ENCODE measurements around the gene ABCF3. TPM values are rescaled to one million over a fixed set of nuclear protein-coding genes. Genes with fewer than 3 reads are reported as not detected.

Gene ABCF3
- 57.1 and 68.0 TPM in 2 replicates for total RNA-seq

GRCh38 chr3:184186184-184186901 lies at the start of gene ABCF3:
Gene ABCF3 (plus strand): TSS chr3:184186199. CDS start chr3:184186208, 9 bp downstream.

GRCh38 chr3:184154885-184155643 lies 30.9 kb upstream of the ABCF3 start, which contains the start of gene DVL3:
Gene DVL3 (plus strand): TSS chr3:184155377. CDS start chr3:184155636, 259 bp downstream.

DNA sequence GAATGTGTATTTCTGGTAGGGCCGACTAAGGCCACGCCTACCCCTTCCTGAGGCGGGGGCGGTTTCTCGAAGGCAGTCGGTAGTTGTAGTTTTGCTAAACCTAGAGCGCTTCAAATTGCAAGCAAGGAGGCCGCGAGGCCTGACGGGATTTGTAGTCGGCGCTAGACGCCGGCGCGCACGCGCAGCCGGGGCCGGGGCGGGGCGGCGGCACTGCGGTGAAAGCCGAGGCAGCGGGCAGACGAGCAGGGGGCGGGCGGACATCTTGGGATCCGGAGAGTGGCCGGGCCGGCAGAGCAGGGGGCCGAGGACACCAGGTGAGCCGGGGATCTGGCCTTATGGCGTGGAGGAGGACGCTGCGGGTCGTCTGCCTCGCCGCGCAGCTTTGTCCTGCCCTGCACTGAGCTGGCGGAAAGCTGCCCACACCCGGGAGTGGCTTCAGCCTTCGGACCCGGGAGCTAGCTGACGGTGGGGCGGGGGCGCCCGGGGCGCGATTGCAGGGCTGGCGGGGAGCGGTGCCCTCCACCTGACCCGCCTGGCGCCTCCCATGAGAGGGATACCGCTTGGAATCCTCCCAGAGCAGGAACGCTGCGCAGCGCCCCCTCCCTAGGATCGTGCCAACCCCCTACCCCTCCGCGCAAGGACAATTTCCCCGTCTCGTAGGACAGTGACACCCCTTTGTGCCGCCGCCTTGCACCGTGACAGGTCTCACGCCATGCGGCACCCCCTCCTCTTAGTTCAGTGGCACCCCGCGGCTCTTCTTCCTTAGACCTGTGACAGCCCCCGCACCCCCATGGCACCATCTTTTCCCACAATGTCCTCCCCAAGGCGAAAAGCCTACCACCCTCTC lies 11.1 kb upstream of the ABCF3 start, which contains the start of gene AP2M1:
TSS of gene AP2M1 (plus strand) at position 210 of the 847 bp plus-strand sequence. CDS start 2,139 bp downstream, outside the sequence.

DNA sequence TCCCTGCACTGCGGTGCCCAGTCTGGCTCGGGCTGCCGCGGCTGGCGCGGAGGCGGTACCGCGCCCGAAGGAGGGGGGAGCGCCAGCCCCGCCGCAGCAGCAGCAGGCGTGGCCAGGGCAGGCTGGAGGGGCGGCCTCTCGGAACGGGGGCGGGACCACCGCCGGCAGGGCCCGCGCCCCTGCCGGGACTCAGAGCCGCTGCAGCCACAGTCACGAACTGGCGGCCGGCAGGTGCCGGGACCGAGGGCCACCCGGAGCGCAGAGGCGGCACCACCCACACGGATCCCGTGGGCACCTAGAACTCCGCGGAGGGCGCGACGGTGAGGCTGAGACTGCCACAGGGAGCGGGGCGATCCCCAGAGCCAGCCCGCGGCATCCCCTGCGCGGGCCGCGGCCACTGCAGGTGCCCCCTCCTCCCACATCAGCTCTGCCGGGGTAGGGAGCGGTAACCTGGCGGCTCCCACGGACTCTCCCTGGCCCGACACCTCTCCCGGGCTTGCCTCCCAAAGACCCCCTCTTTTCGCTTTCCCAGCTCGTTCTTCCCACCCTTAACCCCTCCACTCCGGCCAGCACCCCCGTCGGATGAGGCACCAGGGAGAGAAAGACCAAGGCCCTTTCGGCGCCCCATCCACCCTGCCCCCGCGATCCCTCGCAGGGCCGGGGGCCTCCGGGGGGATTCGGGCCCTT lies 43.5 kb downstream of the ABCF3 start, which contains the start of gene VWA5B2:
TSS of gene VWA5B2 (plus strand) at position 192 of the 687 bp plus-strand sequence. CDS start 944 bp downstream, outside the sequence.

Other genes starting within 250 kb of the ABCF3 start
- 13.9 and 23.1 TPM in 2 replicates for gene ABCC5, start 168.3 kb upstream of the ABCF3 start, total RNA-seq
- gene HTR3D, start 154.5 kb upstream of the ABCF3 start, total RNA-seq: not detected in 2 replicates
- gene HTR3C, start 133.2 kb upstream of the ABCF3 start, total RNA-seq: not detected in 2 replicates
- gene HTR3E, start 89.1 kb upstream of the ABCF3 start, total RNA-seq: not detected in 2 replicates
- gene EIF2B5, start 50.8 kb upstream of the ABCF3 start, total RNA-seq: 29.9 and 32.8 TPM in 2 replicates
- gene DVL3, start 30.8 kb upstream of the ABCF3 start, total RNA-seq: 28.7 and 36.6 TPM in 2 replicates
- gene AP2M1, start 11.3 kb upstream of the ABCF3 start, total RNA-seq: 624 and 646 TPM in 2 replicates
- not detected in 2 replicates for gene VWA5B2, start 43.4 kb downstream of the ABCF3 start, total RNA-seq
- gene ALG3, start 62.8 kb downstream of the ABCF3 start, total RNA-seq: 20.5 and 21.4 TPM in 2 replicates
- gene EEF1AKMT4, start 63.5 kb downstream of the ABCF3 start, total RNA-seq: 1.1 and 1.5 TPM in 2 replicates
- 0.16 TPM in 1 of 2 replicates, not detected in the other for gene CAMK2N2, start 75.4 kb downstream of the ABCF3 start, total RNA-seq
- not detected in 2 replicates for gene ECE2, start 89.8 kb downstream of the ABCF3 start, total RNA-seq
- 431 and 478 TPM in 2 replicates for gene PSMD2, start 113.0 kb downstream of the ABCF3 start, total RNA-seq
- gene EIF4G1, start 128.4 kb downstream of the ABCF3 start, total RNA-seq: 222 and 223 TPM in 2 replicates
- gene FAM131A, start 151.4 kb downstream of the ABCF3 start, total RNA-seq: 15.0 and 19.2 TPM in 2 replicates
- gene CLCN2, start 175.4 kb downstream of the ABCF3 start, total RNA-seq: 3.5 and 4.6 TPM in 2 replicates
- 60.3 and 62.1 TPM in 2 replicates for gene POLR2H, start 175.5 kb downstream of the ABCF3 start, total RNA-seq
- gene THPO, start 192.0 kb downstream of the ABCF3 start, total RNA-seq: 0.16 and 0.52 TPM in 2 replicates
- 1.1 and 6.1 TPM in 2 replicates for gene CHRD, start 193.9 kb downstream of the ABCF3 start, total RNA-seq

Data from bronchial smooth muscle cell (primary cell).